Endothelial cell of umbilical vein (primary cell): ENCODE measurements around the gene SDHA. TPM values are rescaled to one million over a fixed set of nuclear protein-coding genes. Genes with fewer than 3 reads are reported as not detected.

Experiments
- BruUV-seq: library from RNA; stranded (reverse); fragments of 400-500 nt; replicated peaks from 2 replicates; lab custom pipeline; 2021; lab: Mats Ljungman, UMichigan
- CTCF ChIA-PET: fragments of 300-600, 350-600 bp; sonication (Branson Sonifier 250); formaldehyde crosslinking; loops from one replicate; lab custom pipeline; 2021; ENCODE audit warnings: antibody characterized with exemption, inconsistent platforms; lab: Charles Lee
- POLR2A ChIA-PET: fragments of 300-600, 350-600 bp; sonication (Branson Sonifier 250); formaldehyde crosslinking; loops from one replicate; lab custom pipeline; 2021; ENCODE audit warnings: antibody characterized with exemption, inconsistent platforms; lab: Charles Lee
- DNase-seq: peaks from one replicate; pipeline ENCODE4 v3.0.0-alpha.2; 2011; ENCODE audit warnings: low read depth, low spot score
- FAIRE-seq: peaks from 2 replicates; lab custom pipeline; 2011; peaks lifted over from hg19 to GRCh38; lab: Jason Lieb, UNC
- H2AFZ ChIP-seq: 2 replicates; pipeline ENCODE4 v1.6.0; 2012; ENCODE audit warnings: low read depth, low read length, control low read depth, inconsistent platforms
- H3K27ac ChIP-seq: 2 replicates; pipeline ENCODE4 v1.5.1; 2011; ENCODE audit warnings: low read depth, mild to moderate bottlenecking, control low read depth, low read length, moderate library complexity; ENCODE audit not compliant: insufficient read depth
- H3K27me3 ChIP-seq, 2 experiments: 2 replicates each; pipeline versions ENCODE4 v1.6.0 to v1.6.1; 2011; ENCODE audit warnings: low read length in 2 of 2, mixed read lengths in 1 of 2; ENCODE audit not compliant: control insufficient read depth in 2 of 2, insufficient read depth in 2 of 2
- H3K36me3 ChIP-seq, 2 experiments: 2 replicates in 1 of 2; 3 replicates in 1 of 2; pipeline ENCODE4 v1.5.1; 2011; ENCODE audit warnings: low read length in 2 of 2, mild to moderate bottlenecking in 1 of 2, moderate library complexity in 1 of 2; ENCODE audit not compliant: control insufficient read depth in 2 of 2, insufficient read depth in 2 of 2; ENCODE audit errors: extremely low read depth in 1 of 2
- H3K4me1 ChIP-seq: 3 replicates; pipeline ENCODE4 v1.5.1; 2011; ENCODE audit warnings: mild to moderate bottlenecking, low read length; ENCODE audit not compliant: control insufficient read depth, insufficient read depth; ENCODE audit errors: extremely low read depth
- H3K4me2 ChIP-seq: 2 replicates; pipeline ENCODE4 v1.6.1; 2011; ENCODE audit warnings: low read length, control low read depth, mixed read lengths; ENCODE audit not compliant: insufficient read depth
- H3K4me3 ChIP-seq, 3 experiments: fragments of 200-600 bp in 1 of 3; sonication (generic), shearing (Covaris generic) in 1 of 3; replicated peaks in 1 of 3; 2 replicates each; pipeline ENCODE4 v1.5.1; 2011 to 2016; ENCODE audit warnings: control low read depth in 3 of 3, low read length in 3 of 3, mild to moderate bottlenecking in 2 of 3, inconsistent platforms in 1 of 3, low read depth in 1 of 3, moderate library complexity in 1 of 3; ENCODE audit not compliant: insufficient read depth in 1 of 3
- H3K79me2 ChIP-seq: 2 replicates; pipeline ENCODE4 v1.6.0; 2012; ENCODE audit warnings: low read length, inconsistent platforms; ENCODE audit not compliant: control insufficient read depth, insufficient read depth
- H3K9ac ChIP-seq: replicated peaks from 2 replicates; pipeline ENCODE3; 2011; ENCODE audit warnings: low read length, control low read depth; ENCODE audit not compliant: insufficient read depth; ENCODE audit errors: extremely low read depth
- H3K9me1 ChIP-seq: replicated peaks from 3 replicates; pipeline ENCODE4 v1.6.0; 2011; ENCODE audit warnings: mild to moderate bottlenecking, low read length; ENCODE audit not compliant: control insufficient read depth, insufficient read depth; ENCODE audit errors: extremely low read depth
- H3K9me3 ChIP-seq: replicated peaks from 2 replicates; pipeline ENCODE4 v1.5.1; 2012; ENCODE audit warnings: low read length, inconsistent platforms; ENCODE audit not compliant: control insufficient read depth, insufficient read depth
- H4K20me1 ChIP-seq: replicated peaks from 2 replicates; pipeline ENCODE3; 2011; ENCODE audit warnings: mild to moderate bottlenecking, low read length; ENCODE audit not compliant: control insufficient read depth, insufficient read depth; ENCODE audit errors: extremely low read depth
- CTCF ChIP-seq, 2 donors: IDR thresholded peaks; 1 replicate in 1 of 2; 2 replicates in 1 of 2; pipeline ENCODE4 v1.5.1; 2011; ENCODE audit warnings: low read length in 2 of 2, mild to moderate bottlenecking in 2 of 2, moderate library complexity in 2 of 2, control low read depth in 1 of 2, inconsistent platforms in 1 of 2, low read depth in 1 of 2; ENCODE audit not compliant: insufficient read depth in 1 of 2; ENCODE audit errors: extremely low read depth in 1 of 2
- EZH2 ChIP-seq: IDR thresholded peaks from 2 replicates; pipeline ENCODE4 v1.6.1; 2012; ENCODE audit warnings: borderline replicate concordance, low read depth, mild to moderate bottlenecking, moderate library complexity, low read length, inconsistent platforms; ENCODE audit not compliant: severe bottlenecking
- GATA2 ChIP-seq: IDR thresholded peaks from 2 replicates; pipeline ENCODE4 v1.7.0; 2011; ENCODE audit warnings: low read depth, mild to moderate bottlenecking, moderate library complexity, mixed read lengths, low read length; ENCODE audit not compliant: insufficient read length, insufficient read depth
- MAX ChIP-seq: IDR thresholded peaks from 2 replicates; pipeline ENCODE4 v1.6.1; 2011; ENCODE audit not compliant: insufficient read depth, insufficient read length
- MYC ChIP-seq: IDR thresholded peaks from one replicate; pipeline ENCODE4 v1.6.1; 2011; ENCODE audit warnings: mild to moderate bottlenecking, low read depth, low read length
- POLR2A ChIP-seq: IDR thresholded peaks from 2 replicates; pipeline ENCODE4 v1.6.1; 2012; ENCODE audit warnings: low read depth, mild to moderate bottlenecking, control low read depth, low read length
- POLR2AphosphoS5 ChIP-seq: IDR thresholded peaks from 2 replicates; pipeline ENCODE4 v1.6.1; 2012; ENCODE audit warnings: low read depth, mild to moderate bottlenecking, control low read depth, low read length, moderate library complexity; ENCODE audit not compliant: insufficient read depth
- dilution Hi-C: fragments of 300-500 bp; cut with MboI; formaldehyde crosslinking; loops from one replicate; pipeline ENCODE4 v1.15.0; 2019; ENCODE audit warnings: low sequenced_read_pairs; ENCODE audit not compliant: extremely low pct_ligation_motif_present
- intact Hi-C: fragments of 100-400 bp; cut with micrococcal nuclease; formaldehyde crosslinking; loops from one replicate; pipeline ENCODE4 v1.10.0; 2022
- polyA plus RNA-seq, 4 experiments: library from polyadenylated mRNA; depleted of rRNA in 3 of 4; stranded (reverse) in 3 of 4; unstranded in 1 of 4; fragments of >200 nt; gene quantifications; 2 replicates each; pipeline versions ENCODE4 v1.2.1 to v1.2.3, GENCODE V29; 2011 to 2012; ENCODE audit warnings: missing spikeins in 1 of 4
- total RNA-seq: library from RNA; stranded (reverse); gene quantifications from 2 replicates; pipeline ENCODE4 v1.2.3, GENCODE V29; 2021

The SDHA gene
- total and polyA plus RNA-seq, 2 donors (not counting 3 experiments of a cell fraction or from before 2014, with no cell fraction given): 121 to 153 TPM

GRCh38 chr5:191949-192690, 26.0 kb upstream of the SDHA start:
- H3K4me1 ChIP-seq: no peaks in the 10 kb centered on the region
- H3K36me3 ChIP-seq: no peaks in the 10 kb centered on the region
- no peaks in the 10 kb centered on the region for H3K79me2 ChIP-seq
- no peak for TF ChIP-seq EZH2
- no peak for TF ChIP-seq CTCF (IDR thresholded peaks at IDR 0.05; ENCODE audit: extremely low read depth in 1 of 2, insufficient read depth in 1 of 2, low read depth in 1 of 2, low read length in 2 of 2)
- no peak for TF ChIP-seq POLR2A
- TF ChIP-seq GATA2: no peak
- dilution Hi-C loops: no loop called here
- H3K4me3 ChIP-seq: no peak overlapping the region
- ChIA-PET CTCF (interaction anchor here (1.3 kb wide), 1 partner anchor 255 kb away, joined by 5 read pairs; no protein-coding TSS in a partner anchor), POLR2A (interaction anchor here (0.5 kb wide), 1 partner anchor 52 kb away, joined by 3 read pairs; no protein-coding TSS in a partner anchor)
- no peak overlapping the region for H3K27ac ChIP-seq
- DNase-seq: no peak
- no TSS peak for BruUV-seq
- intact Hi-C loops: no loop called here
- H2AFZ ChIP-seq: no peak overlapping the region
- no peak overlapping the region for H3K9ac ChIP-seq
- FAIRE-seq: no peak
- H3K4me2 ChIP-seq: no peak overlapping the region
- no peaks in the 10 kb centered on the region for H4K20me1 ChIP-seq
- peaks cover 3 to 8% of the 10 kb centered on the region in 2 experiments for H3K27me3 ChIP-seq
- no peaks in the 10 kb centered on the region for H3K9me3 ChIP-seq
- no peaks in the 10 kb centered on the region for H3K9me1 ChIP-seq

- TF ChIP-seq GATA2: no peak
- no peak for TF ChIP-seq MAX
- no peak for TF ChIP-seq MYC
- TF ChIP-seq POLR2AphosphoS5: no peak
- dilution Hi-C loops: no loop called here
- no peak overlapping the region for H3K27ac ChIP-seq
Observed at GRCh38 chr5:192691-192969, 25.5 kb upstream of the SDHA start.

More at GRCh38 chr5:192691-192969, 25.5 kb upstream of the SDHA start:
- FAIRE-seq (no peak), DNase-seq (no peak)
- no peak overlapping the region for H3K4me3 ChIP-seq
- BruUV-seq: no TSS peak
- no peak overlapping the region for H3K9ac ChIP-seq
- H4K20me1 ChIP-seq: no peaks in the 10 kb centered on the region
- peaks cover 3 to 8% of the 10 kb centered on the region in 2 experiments for H3K27me3 ChIP-seq
- intact Hi-C loops: no loop called here
- POLR2A ChIA-PET: no interaction called here
- H3K4me1 ChIP-seq: no peaks in the 10 kb centered on the region
- no peaks in the 10 kb centered on the region for H3K9me3 ChIP-seq
- H2AFZ ChIP-seq: no peak overlapping the region
- CTCF ChIA-PET: no interaction called here
- no peak overlapping the region for H3K4me2 ChIP-seq
- no peaks in the 10 kb centered on the region for H3K9me1 ChIP-seq
- no peaks in the 10 kb centered on the region for H3K79me2 ChIP-seq
- no peaks in the 10 kb centered on the region for H3K36me3 ChIP-seq
